HEK293T (cell line): Measurements from ENCODE around the gene HCN1.

Experiments
- CTCF ChIA-PET: fragments of 350-600 bp; formaldehyde crosslinking; extraction: SDS; loops from one replicate; lab custom pipeline; 2021; ENCODE audit warnings: antibody characterized with exemption, inconsistent platforms; lab: Yijun Ruan, JAX
- POLR2A ChIA-PET: fragments of 350-600 bp; formaldehyde crosslinking; extraction: SDS; loops from one replicate; lab custom pipeline; 2020; ENCODE audit warnings: antibody characterized with exemption, inconsistent platforms; lab: Yijun Ruan, JAX
- DNase-seq: peaks from one replicate; pipeline ENCODE4 v3.0.0; 2012; ENCODE audit warnings: mixed read lengths; ENCODE audit errors: extremely low spot score
- ARNT ChIP-seq: fragments of 450-650 bp; IDR thresholded peaks from 2 replicates; pipeline ENCODE4 v1.6.1; 2017; ENCODE audit warnings: mild to moderate bottlenecking
- BHLHE40 ChIP-seq: fragments of 450-650 bp; IDR thresholded peaks from 2 replicates; pipeline ENCODE4 v1.6.1; 2016; ENCODE audit warnings: mild to moderate bottlenecking, moderate library complexity, borderline replicate concordance
- CTBP1 ChIP-seq: fragments of 450-650 bp; IDR thresholded peaks from 2 replicates; pipeline ENCODE4 v1.6.1; 2016; ENCODE audit warnings: borderline replicate concordance
- ELF4 ChIP-seq: fragments of 450-650 bp; IDR thresholded peaks from 2 replicates; pipeline ENCODE4 v1.6.1; 2017; ENCODE audit warnings: antibody characterized with exemption
- FOXA1 ChIP-seq: fragments of 450-650 bp; IDR thresholded peaks from 2 replicates; pipeline ENCODE4 v1.6.1; 2016; ENCODE audit warnings: mild to moderate bottlenecking
- FOXK2 ChIP-seq: fragments of 450-650 bp; IDR thresholded peaks from 2 replicates; pipeline ENCODE4 v1.6.1; 2016; ENCODE audit warnings: mild to moderate bottlenecking
- FOXM1 ChIP-seq: fragments of 450-650 bp; IDR thresholded peaks from 2 replicates; pipeline ENCODE4 v1.6.1; 2017; ENCODE audit warnings: mild to moderate bottlenecking, borderline replicate concordance
- HDGF ChIP-seq: fragments of 450-650 bp; IDR thresholded peaks from 2 replicates; pipeline ENCODE4 v1.6.1; 2017; ENCODE audit warnings: antibody characterized with exemption, borderline replicate concordance
- L3MBTL2 ChIP-seq: fragments of 450-650 bp; conservative IDR thresholded peaks from 2 replicates; pipeline ENCODE4 v1.6.1; 2016; ENCODE audit warnings: mild to moderate bottlenecking
- LEF1 ChIP-seq: fragments of 450-650 bp; IDR thresholded peaks from 2 replicates; pipeline ENCODE4 v1.6.1; 2017; ENCODE audit warnings: mild to moderate bottlenecking, borderline replicate concordance
- NFRKB ChIP-seq: fragments of 450-650 bp; IDR thresholded peaks from 2 replicates; pipeline ENCODE4 v1.6.1; 2016; ENCODE audit warnings: mild to moderate bottlenecking, moderate library complexity
- SP1 ChIP-seq: fragments of 450-650 bp; IDR thresholded peaks from 2 replicates; pipeline ENCODE4 v1.6.1; 2017
- SUZ12 ChIP-seq: fragments of 450-650 bp; IDR thresholded peaks from 2 replicates; pipeline ENCODE4 v1.6.1; 2016; ENCODE audit warnings: mild to moderate bottlenecking
- TARDBP ChIP-seq: fragments of 450-650 bp; IDR thresholded peaks from 2 replicates; pipeline ENCODE4 v1.6.1; 2016
- ZNF384 ChIP-seq: fragments of 450-650 bp; IDR thresholded peaks from 2 replicates; pipeline ENCODE4 v1.6.1; 2016
- TF ChIP-seq, protein P1 (sequence below): fragments of 450-650 bp; IDR thresholded peaks from 2 replicates; pipeline ENCODE4 v1.6.1; 2016

Gene HCN1

DNA sequence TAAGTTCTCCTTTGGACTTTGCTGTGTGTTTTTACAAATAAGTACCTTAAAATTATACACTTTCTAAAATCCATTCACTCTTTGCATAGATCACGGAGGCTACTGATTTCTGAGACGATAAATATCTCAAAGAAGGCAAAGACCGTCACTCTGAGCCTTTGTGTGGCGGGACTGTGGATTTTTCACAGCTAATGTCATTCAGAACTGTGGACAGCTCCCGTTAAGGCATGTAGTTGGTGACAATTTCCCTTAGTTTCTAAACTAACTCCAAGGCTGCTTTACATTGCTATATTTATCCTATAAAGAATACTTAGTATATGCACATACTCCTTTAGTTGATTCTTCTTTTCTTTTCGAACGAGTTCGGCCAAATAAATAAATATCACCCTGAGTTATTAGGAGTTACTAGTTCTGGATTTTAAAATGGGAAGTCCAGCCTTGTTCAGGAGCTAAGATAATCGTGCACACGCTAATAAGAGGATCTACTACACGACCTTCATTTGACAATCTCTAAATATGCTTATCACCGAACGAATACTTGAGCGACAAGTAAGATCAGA is 1.8 kb downstream of the HCN1 start:
- no peak for DNase-seq
- ChIA-PET POLR2A (no interaction called here), CTCF (no interaction called here)
- TF ChIP-seq LEF1 (no peak), FOXA1 (no peak), HDGF (no peak), NFRKB (no peak), ELF4 (no peak), CTBP1 (no peak)

DNA sequence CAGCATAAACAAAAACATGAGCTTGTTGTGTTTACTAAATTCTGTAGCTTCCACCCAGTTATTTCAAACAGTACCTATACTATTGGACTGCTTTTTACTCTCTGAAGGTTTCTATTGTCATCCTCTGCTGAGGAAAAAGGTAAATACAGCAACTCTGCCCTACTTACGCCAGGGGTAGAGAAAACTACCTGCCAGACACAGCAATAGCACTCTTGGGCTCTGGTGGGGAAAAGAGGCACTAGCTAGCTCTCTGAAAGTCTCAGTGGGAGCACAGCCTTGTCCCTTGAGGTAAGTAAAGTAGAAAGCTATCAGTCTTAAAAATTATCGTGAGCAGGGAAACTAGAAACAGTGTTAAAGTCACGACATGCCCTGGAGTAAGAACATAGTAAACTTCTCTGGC is 3.7 kb downstream of the HCN1 start:
- POLR2A ChIA-PET: no interaction called here
- TF ChIP-seq TARDBP (no peak), BHLHE40 (no peak), L3MBTL2 (no peak), HDGF (no peak), ELF4 (no peak), SP1 (no peak), FOXM1 (no peak), NFRKB (no peak), ZNF384 (no peak), FOXK2 (no peak), SUZ12 (no peak), FOXA1 (no peak), CTBP1 (no peak), LEF1 (no peak), ARNT (no peak)
- TF ChIP-seq, protein P1, sequence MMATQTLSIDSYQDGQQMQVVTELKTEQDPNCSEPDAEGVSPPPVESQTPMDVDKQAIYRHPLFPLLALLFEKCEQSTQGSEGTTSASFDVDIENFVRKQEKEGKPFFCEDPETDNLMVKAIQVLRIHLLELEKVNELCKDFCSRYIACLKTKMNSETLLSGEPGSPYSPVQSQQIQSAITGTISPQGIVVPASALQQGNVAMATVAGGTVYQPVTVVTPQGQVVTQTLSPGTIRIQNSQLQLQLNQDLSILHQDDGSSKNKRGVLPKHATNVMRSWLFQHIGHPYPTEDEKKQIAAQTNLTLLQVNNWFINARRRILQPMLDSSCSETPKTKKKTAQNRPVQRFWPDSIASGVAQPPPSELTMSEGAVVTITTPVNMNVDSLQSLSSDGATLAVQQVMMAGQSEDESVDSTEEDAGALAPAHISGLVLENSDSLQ: no peak
- CTCF ChIA-PET: no interaction called here

DNA sequence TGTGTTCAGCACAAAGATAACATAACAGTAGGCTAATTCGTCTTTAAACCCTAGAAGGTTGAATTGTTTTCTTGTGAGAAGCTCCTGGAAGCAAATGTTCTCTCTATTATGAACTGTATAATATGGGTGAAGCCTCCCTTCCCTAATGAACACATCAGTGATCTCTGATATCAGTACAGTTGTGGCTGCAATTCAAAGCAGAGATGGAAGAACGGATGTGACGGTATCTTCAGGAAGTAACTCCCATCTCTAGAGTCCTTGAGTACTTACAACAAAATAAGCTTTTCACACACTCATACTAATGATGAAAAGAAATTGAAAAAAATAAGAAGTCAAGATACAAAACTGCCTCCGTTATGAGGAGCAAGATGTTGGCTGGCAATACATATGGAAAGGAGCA is 4.5 kb downstream of the HCN1 start:
- POLR2A ChIA-PET: no interaction called here
- TF ChIP-seq ARNT (no peak), SP1 (no peak), TARDBP (no peak), FOXM1 (no peak), ZNF384 (no peak), CTBP1 (no peak), L3MBTL2 (no peak), NFRKB (no peak), FOXA1 (no peak), BHLHE40 (no peak), FOXK2 (no peak), HDGF (no peak), SUZ12 (no peak), ELF4 (no peak), LEF1 (no peak)
- TF ChIP-seq, protein P1: no peak
- CTCF ChIA-PET: no interaction called here
- DNase-seq: no peak

More for the DNA sequence above, 3.7 kb downstream of the HCN1 start:
- no peak for DNase-seq

DNA sequence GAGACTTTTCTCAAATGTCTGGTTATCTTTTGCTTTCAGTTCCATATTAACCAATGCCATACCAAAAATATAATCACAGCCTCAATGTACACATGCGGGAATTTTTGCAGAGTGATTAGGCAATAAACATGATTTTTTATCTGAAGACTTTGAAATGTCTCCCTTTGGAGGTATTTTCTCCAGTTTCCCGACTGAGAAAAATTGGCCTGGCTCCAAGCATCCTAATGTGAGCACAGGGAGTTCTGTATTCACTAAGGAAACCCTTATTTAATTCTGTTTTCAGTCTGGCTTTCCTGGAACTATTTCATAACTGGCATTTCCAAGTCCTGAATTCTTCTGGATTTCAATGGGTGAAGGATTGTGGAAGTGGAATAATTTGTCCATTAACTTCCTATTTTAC is 8.5 kb downstream of the HCN1 start:
- ChIA-PET POLR2A (no interaction called here), CTCF (no interaction called here)
- DNase-seq: no peak
- no peak for TF ChIP-seq FOXM1
- TF ChIP-seq ELF4: no peak
- TF ChIP-seq LEF1: no peak
- TF ChIP-seq ARNT: no peak
- TF ChIP-seq, protein P1: no peak
- no peak for TF ChIP-seq FOXA1
- no peak for TF ChIP-seq FOXK2
- no peak for TF ChIP-seq SUZ12
- TF ChIP-seq L3MBTL2: no peak
- TF ChIP-seq HDGF: no peak
- no peak for TF ChIP-seq SP1
- TF ChIP-seq NFRKB: no peak
- no peak for TF ChIP-seq ZNF384
- TF ChIP-seq BHLHE40: no peak
- no peak for TF ChIP-seq CTBP1
- TF ChIP-seq TARDBP: no peak

DNA sequence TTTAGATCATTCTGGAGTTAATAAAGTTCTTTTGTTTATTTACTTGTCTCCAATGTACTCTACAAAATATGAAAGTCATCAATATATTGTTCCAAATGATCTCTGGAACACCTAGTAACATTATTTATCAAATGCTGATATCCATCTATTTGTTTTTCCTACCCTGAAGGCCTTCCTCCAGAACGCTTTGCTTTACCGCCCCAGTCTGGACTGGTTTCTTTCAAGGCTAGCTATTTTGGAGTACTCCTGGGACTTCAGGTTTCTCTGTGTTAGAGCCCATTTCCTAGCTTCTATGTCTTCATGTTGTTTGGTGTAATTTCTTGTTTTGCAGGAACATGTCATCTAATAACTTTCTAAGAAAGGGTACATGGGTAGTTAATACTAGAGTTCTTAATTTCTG is 9.6 kb downstream of the HCN1 start:
- POLR2A ChIA-PET: no interaction called here
- CTCF ChIA-PET: no interaction called here
- TF ChIP-seq SUZ12 (no peak), HDGF (no peak), LEF1 (no peak), NFRKB (no peak), TARDBP (no peak), ARNT (no peak), FOXK2 (no peak), ELF4 (no peak), BHLHE40 (no peak), FOXA1 (no peak), CTBP1 (no peak), ZNF384 (no peak), FOXM1 (no peak), L3MBTL2 (no peak)
- TF ChIP-seq, protein P1: no peak
- no peak for DNase-seq
